ENCODE results near the gene AP1M2. TPM values are rescaled to one million over a fixed set of nuclear protein-coding genes. Genes with fewer than 3 reads are reported as not detected.

The AP1M2 gene
- total RNA-seq, 1 donor from 2014 or later, result 4.5 TPM

GRCh38 chr19:10586396-10586795, 716 bp downstream of the AP1M2 start:
- no peak overlapping the region for H3K9ac ChIP-seq (ENCODE audit: low read length)
- H4K20me1 ChIP-seq (ENCODE audit: insufficient read depth, low read length), result no peaks in the 10 kb centered on the region
- H3K36me3 ChIP-seq (ENCODE audit: insufficient read depth, low read length), result no peaks in the 10 kb centered on the region
- DNase-seq (ENCODE audit: low read depth), result no peak
- H3K4me2 ChIP-seq (ENCODE audit: low read length), result no peak overlapping the region
- Mint-ChIP-seq H3K4me3 (ENCODE audit: unreplicated experiment) (peak overlapping the region; percentile 12), H3K36me3 (ENCODE audit: low read depth, unreplicated experiment) (no peaks in the 10 kb centered on the region), H3K27me3 (ENCODE audit: low read depth, unreplicated experiment) (peaks cover 17% of the 10 kb centered on the region), H3K27ac (ENCODE audit: unreplicated experiment) (no peak overlapping the region), H3K9me3 (ENCODE audit: unreplicated experiment) (no peaks in the 10 kb centered on the region), H3K4me1 (ENCODE audit: low read depth, unreplicated experiment) (no peaks in the 10 kb centered on the region)
- no peak overlapping the region for H3K27ac ChIP-seq (ENCODE audit: low read depth, low read length)
- TF ChIP-seq EZH2 (IDR thresholded peaks at IDR 0.05; ENCODE audit: insufficient read depth, low read length) (no peak), CTCF (IDR thresholded peaks at IDR 0.05; ENCODE audit: insufficient read depth, low read depth, low read length) (no peak)
- no peaks in the 10 kb centered on the region for H3K79me2 ChIP-seq (ENCODE audit: insufficient read depth, low read length)
- FAIRE-seq, result no peak
- H2AFZ ChIP-seq (ENCODE audit: low read depth, low read length), result no peak overlapping the region
- H3K4me3 ChIP-seq (ENCODE audit: insufficient read depth, low read depth, low read length), result no peak overlapping the region
- no peaks in the 10 kb centered on the region for H3K4me1 ChIP-seq (ENCODE audit: insufficient read depth, low read length)
- peaks cover 17% of the 10 kb centered on the region for H3K27me3 ChIP-seq (ENCODE audit: insufficient read depth, low read length)
- no peaks in the 10 kb centered on the region for H3K9me3 ChIP-seq (ENCODE audit: insufficient read depth, low read depth, low read length)

- Histone ChIP-seq H3K36me3 (ENCODE audit: insufficient read depth, low read length) (no peaks in the 10 kb centered on the region), H3K79me2 (ENCODE audit: insufficient read depth, low read length) (no peaks in the 10 kb centered on the region), H3K4me2 (ENCODE audit: low read length) (no peak overlapping the region), H3K9me3 (ENCODE audit: insufficient read depth, low read depth, low read length) (no peaks in the 10 kb centered on the region), H2AFZ (ENCODE audit: low read depth, low read length) (no peak overlapping the region), H3K4me3 (ENCODE audit: insufficient read depth, low read depth, low read length) (no peak overlapping the region), H3K27me3 (ENCODE audit: insufficient read depth, low read length) (peaks cover 17% of the 10 kb centered on the region), H3K9ac (ENCODE audit: low read length) (no peak overlapping the region), H3K4me1 (ENCODE audit: insufficient read depth, low read length) (no peaks in the 10 kb centered on the region), H3K27ac (ENCODE audit: low read depth, low read length) (no peak overlapping the region), H4K20me1 (ENCODE audit: insufficient read depth, low read length) (no peaks in the 10 kb centered on the region)
- Mint-ChIP-seq H3K9me3 (ENCODE audit: unreplicated experiment) (no peaks in the 10 kb centered on the region), H3K4me1 (ENCODE audit: low read depth, unreplicated experiment) (no peaks in the 10 kb centered on the region), H3K4me3 (ENCODE audit: unreplicated experiment) (no peak overlapping the region), H3K27ac (ENCODE audit: unreplicated experiment) (no peak overlapping the region), H3K27me3 (ENCODE audit: low read depth, unreplicated experiment) (peaks cover 14% of the 10 kb centered on the region), H3K36me3 (ENCODE audit: low read depth, unreplicated experiment) (no peaks in the 10 kb centered on the region)
- TF ChIP-seq EZH2 (IDR thresholded peaks at IDR 0.05; ENCODE audit: insufficient read depth, low read length), result no peak
- no peak for TF ChIP-seq CTCF (IDR thresholded peaks at IDR 0.05; ENCODE audit: insufficient read depth, low read depth, low read length)
- DNase-seq (ENCODE audit: low read depth) (no peak), FAIRE-seq (no peak)
These were observed 3.9 kb downstream of the AP1M2 start for GRCh38 chr19:10583036-10583776.

- Mint-ChIP-seq H3K4me3 (ENCODE audit: unreplicated experiment) (no peak overlapping the region), H3K4me1 (ENCODE audit: low read depth, unreplicated experiment) (peaks cover 1% of the 10 kb centered on the region), H3K27me3 (ENCODE audit: low read depth, unreplicated experiment) (peaks cover 7% of the 10 kb centered on the region), H3K9me3 (ENCODE audit: unreplicated experiment) (no peaks in the 10 kb centered on the region), H3K27ac (ENCODE audit: unreplicated experiment) (no peak overlapping the region), H3K36me3 (ENCODE audit: low read depth, unreplicated experiment) (no peaks in the 10 kb centered on the region)
- no peaks in the 10 kb centered on the region for H3K36me3 ChIP-seq (ENCODE audit: insufficient read depth, low read length)
- TF ChIP-seq CTCF (IDR thresholded peaks at IDR 0.05; ENCODE audit: insufficient read depth, low read depth, low read length), result no peak
- no peak for TF ChIP-seq EZH2 (IDR thresholded peaks at IDR 0.05; ENCODE audit: insufficient read depth, low read length)
- H3K4me1 ChIP-seq (ENCODE audit: insufficient read depth, low read length), result peaks cover 1% of the 10 kb centered on the region
- no peak overlapping the region for H3K27ac ChIP-seq (ENCODE audit: low read depth, low read length)
- no peak overlapping the region for H3K9ac ChIP-seq (ENCODE audit: low read length)
- no peaks in the 10 kb centered on the region for H3K79me2 ChIP-seq (ENCODE audit: insufficient read depth, low read length)
- H2AFZ ChIP-seq (ENCODE audit: low read depth, low read length), result no peak overlapping the region
- no peaks in the 10 kb centered on the region for H3K9me3 ChIP-seq (ENCODE audit: insufficient read depth, low read depth, low read length)
- peaks cover 7% of the 10 kb centered on the region for H3K27me3 ChIP-seq (ENCODE audit: insufficient read depth, low read length)
- no peak overlapping the region for H3K4me2 ChIP-seq (ENCODE audit: low read length)
- no peak for FAIRE-seq
- no peaks in the 10 kb centered on the region for H4K20me1 ChIP-seq (ENCODE audit: insufficient read depth, low read length)
- no peak overlapping the region for H3K4me3 ChIP-seq (ENCODE audit: insufficient read depth, low read depth, low read length)
- DNase-seq (ENCODE audit: low read depth), result no peak
These were observed 5.0 kb downstream of the AP1M2 start for GRCh38 chr19:10582091-10582490.
